Muscle layer of duodenum (tissue), 2 donors: ENCODE results near the gene ARID5B.

Experiments
- H3K27ac ChIP-seq: one replicate; pipeline ENCODE4 v1.7.0; 2013; ENCODE audit warnings: mild to moderate bottlenecking, low read length
- H3K27me3 ChIP-seq: one replicate; pipeline ENCODE4 v1.7.0; 2013; ENCODE audit warnings: low read depth, mild to moderate bottlenecking, control low read depth, low read length
- H3K36me3 ChIP-seq, 2 donors: one replicate each; pipeline ENCODE4 v1.7.0; 2013; ENCODE audit warnings: low read length in 2 of 2, control low read depth in 1 of 2, mild to moderate bottlenecking in 1 of 2; ENCODE audit not compliant: insufficient read depth in 2 of 2, control insufficient read depth in 1 of 2
- H3K4me1 ChIP-seq, 2 donors: one replicate each; pipeline ENCODE4 v1.7.0; 2013; ENCODE audit warnings: low read length in 2 of 2, mild to moderate bottlenecking in 2 of 2, control low read depth in 1 of 2, moderate library complexity in 1 of 2; ENCODE audit not compliant: insufficient read depth in 2 of 2, control insufficient read depth in 1 of 2
- H3K4me3 ChIP-seq, 2 donors: one replicate each; pipeline ENCODE4 v1.7.0; 2013; ENCODE audit warnings: low read length in 2 of 2, low read depth in 1 of 2, mild to moderate bottlenecking in 1 of 2
- H3K9me3 ChIP-seq, 2 donors: one replicate each; pipeline ENCODE4 v1.7.0; 2013; ENCODE audit warnings: low read length in 2 of 2, control low read depth in 1 of 2, mild to moderate bottlenecking in 1 of 2; ENCODE audit not compliant: control insufficient read depth in 1 of 2
- donor health status: healthy.

The ARID5B gene

DNA sequence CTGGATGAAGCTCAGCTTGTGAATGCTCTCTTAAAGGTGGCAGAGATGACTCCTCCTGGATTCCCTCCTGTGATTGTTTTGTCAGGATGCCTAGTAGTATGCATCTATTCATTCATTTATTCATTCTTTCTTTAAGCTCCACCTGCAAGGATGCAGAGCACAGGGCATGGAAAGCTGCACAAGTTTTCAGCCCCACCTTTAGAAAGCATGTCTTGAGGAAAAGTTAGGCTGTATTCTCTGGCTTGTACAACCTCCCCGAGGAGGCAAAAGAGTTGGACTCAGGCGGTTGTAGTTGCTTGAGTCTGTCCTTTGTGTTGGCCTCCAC is 22.4 kb downstream of the ARID5B start:
- H3K4me3 ChIP-seq: no peak overlapping the region
- H3K27ac ChIP-seq: no peak overlapping the region
- H3K4me1 ChIP-seq: peaks cover 0 to 7% of the 10 kb centered on the region in 2 donors
- H3K27me3 ChIP-seq: no peaks in the 10 kb centered on the region
- no peaks in the 10 kb centered on the region for H3K9me3 ChIP-seq
- H3K36me3 ChIP-seq: no peaks in the 10 kb centered on the region

GRCh38 chr10:61929555-61929954 is 28.1 kb downstream of the ARID5B start:
- no peaks in the 10 kb centered on the region for H3K9me3 ChIP-seq

GRCh38 chr10:61931620-61932332 is 30.3 kb downstream of the ARID5B start:
- Histone ChIP-seq H3K27ac (no peak overlapping the region), H3K9me3 (no peaks in the 10 kb centered on the region)

More at GRCh38 chr10:61929555-61929954, 28.1 kb downstream of the ARID5B start:
- Histone ChIP-seq H3K4me1 (no peaks in the 10 kb centered on the region), H3K36me3 (no peaks in the 10 kb centered on the region), H3K27me3 (no peaks in the 10 kb centered on the region), H3K27ac (no peak overlapping the region), H3K4me3 (no peak overlapping the region)

DNA sequence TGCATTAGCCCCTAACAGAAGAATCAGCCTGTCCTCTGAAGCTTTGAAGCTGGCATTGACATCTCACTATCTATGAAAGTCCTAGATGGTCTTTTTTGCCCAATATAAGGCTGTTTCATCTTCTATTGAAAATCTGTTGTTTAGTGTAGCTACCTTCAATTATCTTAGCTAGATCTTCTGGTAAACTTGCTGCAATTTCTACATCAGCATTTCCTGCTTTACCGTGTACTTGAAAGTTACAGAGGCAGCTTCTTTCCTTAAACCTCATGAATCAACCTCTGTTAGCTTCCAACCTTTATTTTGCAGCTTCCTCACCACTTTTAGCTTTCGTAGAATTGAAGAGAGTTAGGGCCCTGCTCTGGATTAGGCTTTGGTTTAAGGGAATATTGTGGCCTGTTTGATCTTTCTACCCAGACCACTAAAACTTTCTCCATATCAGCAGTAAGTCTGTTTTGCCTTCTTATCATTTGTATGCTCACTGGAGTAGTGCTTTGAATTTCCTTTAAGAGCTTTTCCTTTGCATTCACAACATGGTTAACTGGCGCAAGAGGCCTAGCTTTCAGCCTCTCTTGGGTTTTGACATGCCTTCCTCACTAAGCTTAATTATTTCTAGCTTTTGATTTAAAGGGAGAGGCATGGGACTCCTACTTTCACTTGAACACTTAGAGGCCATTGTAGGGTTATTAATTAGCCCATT is 32.5 kb downstream of the ARID5B start:
- H3K4me1 ChIP-seq: peaks cover 4 to 10% of the 10 kb centered on the region in 2 donors
- no peak overlapping the region for H3K27ac ChIP-seq
- no peaks in the 10 kb centered on the region for H3K36me3 ChIP-seq
- H3K9me3 ChIP-seq: no peaks in the 10 kb centered on the region
- H3K4me3 ChIP-seq: no peak overlapping the region
- no peaks in the 10 kb centered on the region for H3K27me3 ChIP-seq

More at GRCh38 chr10:61931620-61932332, 30.3 kb downstream of the ARID5B start:
- Histone ChIP-seq H3K36me3 (no peaks in the 10 kb centered on the region), H3K4me3 (no peak overlapping the region), H3K4me1 (no peaks in the 10 kb centered on the region), H3K27me3 (no peaks in the 10 kb centered on the region)

DNA sequence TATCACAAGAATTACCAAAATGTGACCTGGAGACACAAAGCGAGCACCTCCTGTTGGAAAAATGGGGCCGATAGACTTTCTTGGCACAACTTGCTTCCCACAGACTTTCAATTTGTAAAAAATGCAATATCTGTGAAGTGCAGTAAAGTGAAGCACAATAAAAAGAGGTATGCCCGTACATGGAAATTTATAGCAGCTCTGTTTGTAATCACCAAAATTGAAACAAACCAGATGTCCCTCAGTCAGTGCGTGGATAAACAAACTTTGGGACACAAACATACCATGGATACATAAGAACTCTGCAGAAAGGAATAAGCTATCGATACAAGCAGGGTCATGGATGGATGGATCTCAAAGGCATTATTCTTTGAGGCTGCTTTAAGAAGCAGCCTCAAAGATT is 33.6 kb downstream of the ARID5B start:
- Histone ChIP-seq H3K9me3 (no peaks in the 10 kb centered on the region), H3K4me3 (no peak overlapping the region), H3K4me1 (peaks cover 4 to 14% of the 10 kb centered on the region in 2 donors), H3K27me3 (no peaks in the 10 kb centered on the region), H3K36me3 (no peaks in the 10 kb centered on the region), H3K27ac (peak overlapping the region; percentile 14)

DNA sequence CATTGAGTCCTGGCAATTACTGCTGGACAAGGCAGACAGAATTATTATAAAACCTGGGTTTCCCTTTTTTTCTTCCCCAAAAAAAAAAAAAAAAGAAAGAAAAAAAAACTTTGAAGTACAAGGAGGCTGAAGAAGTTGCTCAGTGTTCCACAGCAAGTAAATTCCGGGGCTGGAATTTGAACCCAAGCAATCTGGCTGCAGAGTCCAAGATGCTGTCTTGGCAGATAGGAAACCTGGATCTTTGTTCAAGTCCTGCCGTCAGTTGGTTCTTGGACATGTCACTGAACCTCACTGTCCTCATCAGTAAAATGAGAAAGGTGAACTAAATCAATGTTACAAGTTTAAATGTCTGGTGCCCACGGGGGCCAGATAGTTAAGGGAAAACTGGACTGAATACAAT is 35.3 kb downstream of the ARID5B start:
- no peaks in the 10 kb centered on the region for H3K9me3 ChIP-seq
- H3K27me3 ChIP-seq: no peaks in the 10 kb centered on the region
- H3K36me3 ChIP-seq: no peaks in the 10 kb centered on the region
- no peak overlapping the region for H3K4me3 ChIP-seq
- peak overlapping the region; percentile 85 for H3K27ac ChIP-seq
- peaks cover 4 to 18% of the 10 kb centered on the region in 2 donors for H3K4me1 ChIP-seq

DNA sequence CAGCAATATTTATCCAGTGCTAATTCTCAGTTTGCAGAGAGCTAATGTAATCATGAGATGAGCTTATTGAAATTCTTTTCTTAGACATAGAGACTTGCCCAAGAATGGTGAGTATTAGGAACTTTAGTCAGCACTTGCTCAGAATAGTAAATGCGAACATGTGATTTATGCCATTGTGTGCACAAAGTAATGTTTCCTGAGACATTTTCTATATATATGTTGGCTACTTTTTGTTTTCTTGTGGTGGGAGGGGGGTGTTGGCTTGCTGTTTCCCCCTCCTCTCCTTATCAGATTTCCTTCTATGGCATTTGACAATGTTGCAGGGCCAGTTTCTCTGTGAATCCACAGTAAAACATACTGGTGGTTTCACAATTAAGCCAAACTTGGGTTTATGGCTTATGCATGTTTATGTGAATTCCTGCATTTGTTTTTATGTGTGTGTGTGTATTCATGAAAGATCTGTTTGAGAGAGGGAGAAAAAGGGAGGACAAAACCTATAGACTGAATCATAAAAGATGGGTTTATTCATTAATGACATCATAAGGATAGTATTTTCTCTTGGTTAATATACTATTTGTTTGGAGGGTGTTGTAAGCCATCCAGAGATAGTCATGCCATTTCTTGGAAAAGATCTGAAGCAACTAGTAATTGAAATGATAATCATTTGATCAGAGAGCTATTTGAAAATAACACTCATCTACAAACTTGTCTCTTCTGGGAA is 36.3 kb downstream of the ARID5B start:
- no peak overlapping the region for H3K4me3 ChIP-seq
- peaks cover 4 to 19% of the 10 kb centered on the region in 2 donors for H3K4me1 ChIP-seq
- H3K36me3 ChIP-seq: no peaks in the 10 kb centered on the region
- H3K27ac ChIP-seq: peak overlapping the region; percentile 85
- no peaks in the 10 kb centered on the region for H3K9me3 ChIP-seq
- H3K27me3 ChIP-seq: no peaks in the 10 kb centered on the region

DNA sequence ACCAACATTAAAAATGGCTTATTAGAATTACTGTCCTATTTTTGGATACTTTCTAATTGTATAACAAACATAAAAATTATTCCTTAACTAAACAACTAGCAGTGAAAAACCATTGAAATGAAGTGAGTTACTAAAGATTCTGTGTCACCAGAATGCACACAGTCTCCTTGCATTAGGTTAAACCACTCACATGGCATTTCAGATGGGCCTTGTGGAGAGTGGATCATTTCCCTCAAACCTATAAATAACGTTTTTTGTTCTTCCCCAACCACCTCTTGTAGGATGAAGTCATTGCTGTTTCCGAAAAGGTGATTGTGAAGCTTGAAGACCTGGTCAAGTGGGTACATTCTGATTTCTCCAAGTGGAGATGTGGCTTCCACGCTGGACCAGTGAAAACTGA is 38.4 kb downstream of the ARID5B start:
- Histone ChIP-seq H3K27me3 (no peaks in the 10 kb centered on the region), H3K27ac (peak overlapping the region; percentile 85), H3K4me1 (peaks cover 11 to 31% of the 10 kb centered on the region in 2 donors), H3K4me3 (no peak overlapping the region), H3K36me3 (peaks cover 0 to 6% of the 10 kb centered on the region in 2 donors), H3K9me3 (no peaks in the 10 kb centered on the region)

DNA sequence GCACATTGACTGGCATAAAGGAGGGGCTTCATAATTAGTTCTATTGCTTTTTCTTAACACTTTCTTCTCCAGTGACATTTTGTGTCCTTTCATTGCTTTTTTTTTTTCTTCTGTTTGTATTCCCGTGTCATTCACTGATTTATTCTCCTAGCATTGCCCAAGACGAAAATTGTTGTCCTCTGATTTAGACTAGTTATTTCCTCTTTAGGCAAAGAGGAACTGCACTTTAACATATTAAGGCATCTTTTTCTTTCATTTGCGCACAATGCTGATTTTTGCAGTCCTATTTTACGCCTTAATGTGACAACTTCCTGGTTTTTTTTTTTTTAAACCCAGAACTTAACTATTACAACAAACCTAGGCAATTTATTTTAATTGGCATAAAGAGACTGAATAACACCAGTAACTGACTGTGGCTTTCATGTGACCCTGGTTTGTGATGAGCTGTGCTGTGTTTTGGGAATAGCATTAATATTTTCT is 39.7 kb downstream of the ARID5B start:
- no peaks in the 10 kb centered on the region for H3K9me3 ChIP-seq
- H3K36me3 ChIP-seq: peaks cover 0 to 6% of the 10 kb centered on the region in 2 donors
- no peak overlapping the region for H3K27ac ChIP-seq
- no peak overlapping the region for H3K4me3 ChIP-seq
- no peaks in the 10 kb centered on the region for H3K27me3 ChIP-seq
- peaks cover 17 to 31% of the 10 kb centered on the region in 2 donors for H3K4me1 ChIP-seq

GRCh38 chr10:61942604-61943461 is 41.3 kb downstream of the ARID5B start:
- H3K9me3 ChIP-seq: no peaks in the 10 kb centered on the region
- H3K4me1 ChIP-seq: peaks cover 17 to 31% of the 10 kb centered on the region in 2 donors
- H3K4me3 ChIP-seq: no peak overlapping the region
- peaks cover 0 to 6% of the 10 kb centered on the region in 2 donors for H3K36me3 ChIP-seq
- H3K27ac ChIP-seq: peak overlapping the region; percentile 82
- no peaks in the 10 kb centered on the region for H3K27me3 ChIP-seq
